PC-3 (cell line): ENCODE measurements around the gene SFMBT2. TPM values are rescaled to one million over a fixed set of nuclear protein-coding genes. Genes with fewer than 3 reads are reported as not detected.

Source experiments
- ATAC-seq: fragments of 200-7000 bp; cut with Tn5 transposase; 2 replicates; pipeline ENCODE4 v1.9.1; 2020; ENCODE audit warnings: mild to moderate bottlenecking, moderate library complexity
- BruUV-seq: library from RNA; stranded (reverse); fragments of 400-500 nt; replicated peaks from 2 replicates; lab custom pipeline; 2021; lab: Mats Ljungman, UMichigan
- CTCF ChIA-PET: fragments of 300-600 bp; sonication (Branson Sonifier 250); formaldehyde crosslinking; loops from one replicate; lab custom pipeline; 2022; ENCODE audit warnings: antibody characterized with exemption; lab: Charles Lee
- POLR2A ChIA-PET: fragments of 300-600 bp; sonication (Branson Sonifier 250); formaldehyde crosslinking; loops from one replicate; lab custom pipeline; 2022; ENCODE audit warnings: antibody characterized with exemption; ENCODE audit not compliant: unreplicated experiment; lab: Charles Lee
- DNase-seq: peaks from one replicate; pipeline ENCODE4 v3.0.0-alpha.2; 2015
- H2AFZ ChIP-seq: fragments of 300-600 bp; sonication (generic); 2 replicates; pipeline ENCODE4 v1.6.0; 2016; ENCODE audit warnings: antibody characterized with exemption, low read length
- H3F3A ChIP-seq: fragments of 300-600 bp; sonication (generic); one replicate; pipeline ENCODE4 v1.6.0; 2017; ENCODE audit warnings: antibody characterized with exemption, low read length, control low read depth, mild to moderate bottlenecking; ENCODE audit not compliant: unreplicated experiment
- H3K27ac ChIP-seq: fragments of 300-600 bp; sonication (generic); 2 replicates; pipeline ENCODE4 v1.5.1; 2016; ENCODE audit warnings: mild to moderate bottlenecking, low read length
- H3K27me3 ChIP-seq: fragments of 300-600 bp; sonication (generic); 2 replicates; pipeline ENCODE4 v1.6.1; 2016; ENCODE audit warnings: low read length, mixed read lengths
- H3K36me3 ChIP-seq: fragments of 300-600 bp; sonication (generic); 2 replicates; pipeline ENCODE4 v1.6.1; 2016; ENCODE audit warnings: low read depth, mixed run types, low read length, mixed read lengths
- H3K4me1 ChIP-seq: fragments of 300-600 bp; sonication (generic); 2 replicates; pipeline ENCODE4 v1.5.1; 2016; ENCODE audit warnings: low read length; ENCODE audit not compliant: insufficient read depth
- H3K4me2 ChIP-seq: fragments of 300-600 bp; sonication (generic); 2 replicates; pipeline ENCODE4 v1.6.0; 2016; ENCODE audit warnings: low read length
- H3K4me3 ChIP-seq: fragments of 300-600 bp; sonication (generic); 2 replicates; pipeline ENCODE4 v1.5.1; 2016; ENCODE audit warnings: mild to moderate bottlenecking, low read length, mixed read lengths
- H3K79me2 ChIP-seq: fragments of 300-600 bp; sonication (generic); 2 replicates; pipeline ENCODE4 v1.6.1; 2017; ENCODE audit warnings: low read length, mixed read lengths
- H3K9ac ChIP-seq: fragments of 300-600 bp; sonication (generic); 2 replicates; pipeline ENCODE4 v1.6.0; 2016; ENCODE audit warnings: mild to moderate bottlenecking, low read length
- H3K9me2 ChIP-seq: fragments of 300-600 bp; sonication (generic); replicated peaks from 2 replicates; pipeline ENCODE4 v1.6.1; 2016; ENCODE audit warnings: mixed run types, low read length, mixed read lengths
- H3K9me3 ChIP-seq: fragments of 300-600 bp; sonication (generic); 2 replicates; pipeline ENCODE4 v1.6.1; 2016; ENCODE audit warnings: low read length, mixed read lengths
- H4K20me1 ChIP-seq: fragments of 300-600 bp; sonication (generic); 2 replicates; pipeline ENCODE4 v1.6.1; 2016; ENCODE audit warnings: low read length, mixed read lengths
- CTCF ChIP-seq: fragments of 300-600 bp; sonication (generic); conservative IDR thresholded peaks from 2 replicates; pipeline ENCODE4 v1.5.1; 2017; ENCODE audit warnings: antibody characterized with exemption, low read depth, mild to moderate bottlenecking, low read length
- EZH2 ChIP-seq: fragments of 300-600 bp; sonication (generic); IDR thresholded peaks from one replicate; pipeline ENCODE4 v1.6.1; 2017; ENCODE audit warnings: antibody characterized with exemption, mild to moderate bottlenecking, low read length; ENCODE audit not compliant: unreplicated experiment
- EZH2phosphoT487 ChIP-seq: fragments of 300-600 bp; sonication (generic); IDR thresholded peaks from 2 replicates; pipeline ENCODE4 v1.6.1; 2018; ENCODE audit warnings: mild to moderate bottlenecking, antibody characterized with exemption, low read length, borderline replicate concordance
- intact Hi-C: fragments of 100-400 bp; cut with micrococcal nuclease; formaldehyde crosslinking; loops from 2 replicates; pipeline ENCODE4 v1.9.0; 2023
- total RNA-seq: library from RNA; depleted of rRNA; stranded (reverse); fragments of >200 nt; gene quantifications from 2 replicates; pipeline ENCODE4 v1.2.3, GENCODE V29; 2014

SFMBT2 gene
- total RNA-seq, 1 experiment from 2014 or later, result 1.9 TPM

- BruUV-seq, result no TSS peak
- Histone ChIP-seq H3K27ac (peak overlapping the region; percentile 32), H3F3A (no peaks in the 10 kb centered on the region), H3K4me2 (peak overlapping the region; percentile 86), H3K9me3 (no peaks in the 10 kb centered on the region), H3K4me3 (peak overlapping the region; percentile 81), H3K9ac (peak overlapping the region; percentile 84), H2AFZ (peak overlapping the region; percentile 67; the same call in 1 of the 2 replicates), H3K36me3 (no peaks in the 10 kb centered on the region), H3K9me2 (no peaks in the 10 kb centered on the region), H3K27me3 (peaks cover 10% of the 10 kb centered on the region), H3K4me1 (no peaks in the 10 kb centered on the region), H3K79me2 (peaks cover 6% of the 10 kb centered on the region; the same call in 1 of the 2 replicates), H4K20me1 (no peaks in the 10 kb centered on the region)
- ATAC-seq (peak; percentile 56), DNase-seq (peak; percentile 41)
- CTCF ChIA-PET, result no interaction called here
- intact Hi-C loops, result loop anchor here (1.0 to 2.0 kb wide), 2 partner anchors 148 to 288 kb away; no protein-coding TSS in a partner anchor
- POLR2A ChIA-PET, result interaction anchor here (1.0 kb wide), 1 partner anchor 33 kb away, joined by 3 read pairs; no protein-coding TSS in a partner anchor
- TF ChIP-seq EZH2 (no peak), CTCF (peak; percentile 48)
These were observed 2.4 kb downstream of the SFMBT2 start for GRCh38 chr10:7408291-7409044.

GRCh38 chr10:7407368-7408290 is 3.2 kb downstream of the SFMBT2 start:
- DNase-seq (no peak), ATAC-seq (no peak)
- peaks cover 11% of the 10 kb centered on the region for H3K27me3 ChIP-seq
- no peaks in the 10 kb centered on the region for H3K4me1 ChIP-seq
- BruUV-seq, result no TSS peak
- no peaks in the 10 kb centered on the region for H3K36me3 ChIP-seq
- TF ChIP-seq CTCF (no peak), EZH2phosphoT487 (no peak), EZH2 (no peak)
- no peaks in the 10 kb centered on the region for H3K9me2 ChIP-seq
- ChIA-PET CTCF (no interaction called here), POLR2A (no interaction called here)
- no peaks in the 10 kb centered on the region for H3K9me3 ChIP-seq
- H4K20me1 ChIP-seq, result no peaks in the 10 kb centered on the region
- H2AFZ ChIP-seq, result no peak overlapping the region
- H3K4me2 ChIP-seq, result peak overlapping the region; percentile 86
- peak overlapping the region; percentile 81 for H3K4me3 ChIP-seq
- H3F3A ChIP-seq, result no peaks in the 10 kb centered on the region
- intact Hi-C loops, result loop anchor here (1.0 to 2.0 kb wide), 2 partner anchors 147 to 287 kb away; no protein-coding TSS in a partner anchor
- peaks cover 6% of the 10 kb centered on the region; the same call in 1 of the 2 replicates for H3K79me2 ChIP-seq
- H3K9ac ChIP-seq, result peak overlapping the region; percentile 84
- no peak overlapping the region for H3K27ac ChIP-seq
